Astrocyte of the cerebellum (primary cell): ENCODE data around the gene INSIG1.

ENCODE experiments used
- DNase-seq: peaks from one replicate; pipeline ENCODE4 v3.0.0-alpha.2; 2011; ENCODE audit warnings: low read depth
- H3K4me3 ChIP-seq: 2 replicates; pipeline ENCODE4 v1.5.1; 2011; ENCODE audit warnings: mild to moderate bottlenecking, low read depth, low read length, moderate library complexity
- CTCF ChIP-seq: IDR thresholded peaks from 2 replicates; pipeline ENCODE4 v1.5.1; 2012; ENCODE audit warnings: low read length, low read depth, moderate library complexity, mild to moderate bottlenecking; ENCODE audit errors: missing control alignments
- in situ Hi-C: cut with HindIII; loops from 2 replicates; pipeline ENCODE4 v1.10.0; 2017; ENCODE audit warnings: low sequenced_read_pairs

The INSIG1 gene

GRCh38 chr7:155358948-155359712, 61.5 kb downstream of the INSIG1 start:
- no peak overlapping the region for H3K4me3 ChIP-seq
- no peak for DNase-seq
- in situ Hi-C loops, result no loop called here
- TF ChIP-seq CTCF, result no peak
